ENCODE measurements around the gene HRCT1. TPM values are rescaled to one million over a fixed set of nuclear protein-coding genes. Genes with fewer than 3 reads are reported as not detected.

Gene HRCT1
- total and polyA plus RNA-seq, 2 of the 4 experiments (the other 2 are of a cell fraction): 1.1 to 3.9 TPM

GRCh38 chr9:35923927-35924763 is 18.1 kb downstream of the HRCT1 start:
- dilution Hi-C loops (cut with HindIII; ENCODE audit: low sequenced_read_pairs, unreplicated experiment): no loop called here
- CTCF ChIA-PET: interaction anchor here (0.6 to 1.3 kb wide), 5 partner anchors 18 to 1321 kb away, joined by 3 to 5 read pairs (median 3); no protein-coding TSS in a partner anchor
- no peak; the same call in 1 of the 2 replicates for TF ChIP-seq MAZ (IDR thresholded peaks at IDR 0.05; ENCODE audit: borderline replicate concordance, low read depth, low read length)
- TF ChIP-seq CHD1 (IDR thresholded peaks at IDR 0.05; ENCODE audit: low read depth, low read length): no peak
- no peak for TF ChIP-seq CEBPB (IDR thresholded peaks at IDR 0.05; ENCODE audit: low read depth, low read length)
- TF ChIP-seq SMC3 (IDR thresholded peaks at IDR 0.05; ENCODE audit: low read depth, low read length): peak; percentile 21; the same call in 1 of the 2 replicates
- TF ChIP-seq BHLHE40 (IDR thresholded peaks at IDR 0.05; ENCODE audit: low read depth, low read length): peak; percentile 70
- TF ChIP-seq ELK1 (IDR thresholded peaks at IDR 0.05; ENCODE audit: borderline replicate concordance, low read depth, low read length): no peak
- TF ChIP-seq NFE2L2 (IDR thresholded peaks at IDR 0.05; ENCODE audit: low read depth, low read length): peak; percentile 95
- no peak for TF ChIP-seq RCOR1 (IDR thresholded peaks at IDR 0.05; ENCODE audit: insufficient replicate concordance, low read length)
- no peak; the same call in none of the 2 replicates for TF ChIP-seq RAD21 (IDR thresholded peaks at IDR 0.05; ENCODE audit: low read length)
- TF ChIP-seq CTCF (conservative IDR thresholded peaks at IDR 0.05; ENCODE audit: low read depth, low read length): no peak
- TF ChIP-seq FOS (IDR thresholded peaks at IDR 0.05; ENCODE audit: low read depth, low read length): peak; percentile 85
- peak; percentile 89 for TF ChIP-seq MAFK (IDR thresholded peaks at IDR 0.05; ENCODE audit: low read depth, low read length)
- TF ChIP-seq USF2 (IDR thresholded peaks at IDR 0.05; ENCODE audit: low read depth, low read length): no peak

More at GRCh38 chr9:35923927-35924763, 18.1 kb downstream of the HRCT1 start:
- Histone ChIP-seq H3K4ac (ENCODE audit: low read depth, low read length) (peak overlapping the region; percentile 97), H3K36me3 (ENCODE audit: control insufficient read depth, insufficient read depth, low read length) (no peaks in the 10 kb centered on the region), H3K27ac (ENCODE audit: insufficient read depth, low read length) (peak overlapping the region; percentile 81), H3K9ac (ENCODE audit: low read depth, low read length) (peak overlapping the region; percentile 36), H3K4me2 (ENCODE audit: low read depth, low read length) (peak overlapping the region; percentile 75), H3K18ac (ENCODE audit: low read depth, low read length) (peak overlapping the region; percentile 89), H4K20me1 (ENCODE audit: insufficient read depth, low read length) (no peaks in the 10 kb centered on the region), H3K4me3 (ENCODE audit: insufficient read depth, low read depth, low read length) (peak overlapping the region; percentile 26; the same call in 1 of the 2 replicates), H4K91ac (ENCODE audit: insufficient read depth, low read depth, low read length) (peak overlapping the region; percentile 99), H3K4me1 (ENCODE audit: control insufficient read depth, insufficient read depth, low read length) (peaks cover 13% of the 10 kb centered on the region), H2AK5ac (ENCODE audit: low read depth, low read length) (peak overlapping the region; percentile 94), H3K56ac (ENCODE audit: extremely low read depth, insufficient read depth, low read length) (peak overlapping the region; percentile 93), H2BK20ac (ENCODE audit: low read depth, low read length) (peak overlapping the region; percentile 95), H4K8ac (ENCODE audit: low read depth in 2 of 2, low read length in 2 of 2) (peak overlapping the region; percentile 88 to 91), H2BK15ac (ENCODE audit: low read depth, low read length) (peak overlapping the region; percentile 91; the same call in 2 of the 3 replicates), H3K27me3 (ENCODE audit: control insufficient read depth, insufficient read depth, low read length) (no peaks in the 10 kb centered on the region), H3K79me1 (ENCODE audit: low read depth in 1 of 2, low read length in 2 of 2) (no peaks in the 10 kb centered on the region), H3K9me1 (ENCODE audit: insufficient read depth, low read length) (peaks cover 12% of the 10 kb centered on the region), H2BK120ac (ENCODE audit: low read depth, low read length) (peak overlapping the region; percentile 97), H2BK5ac (ENCODE audit: low read depth, low read length, poor library complexity, severe bottlenecking) (peak overlapping the region; percentile 98), H2AK9ac (replicated peaks; ENCODE audit: low read depth, low read length, poor library complexity) (peak overlapping the region; percentile 62), H4K5ac (ENCODE audit: low read depth, low read length) (peak overlapping the region; percentile 90), H3K23ac (ENCODE audit: low read depth, low read length) (peak overlapping the region; percentile 82; the same call in 1 of the 2 replicates), H3K14ac (replicated peaks; ENCODE audit: low read depth, low read length) (peak overlapping the region; percentile 90), H2AFZ (replicated peaks; ENCODE audit: low read length, poor library complexity) (no peak overlapping the region), H3K9me3 (ENCODE audit: control insufficient read depth, insufficient read depth, low read length) (no peaks in the 10 kb centered on the region)
- no TSS peak for BruUV-seq (replicated peaks)
- in situ Hi-C loops (cut with MboI; ENCODE audit: low sequenced_read_pairs): no loop called here
- ATAC-seq (ENCODE audit: low read depth): peak; percentile 93
- WGBS, 2 experiments (ENCODE audit: extremely low coverage in 2 of 2, insufficient read length in 1 of 2): 33% methylated on average over 5 of the region's 9 CpGs; no CpG with 5 or more reads in 1 of the 2 experiments
- peak; percentile 96 for DNase-seq
- POLR2A ChIA-PET (ENCODE audit: unreplicated experiment): interaction anchor here (1.7 kb wide), 1 partner anchor 17 kb away, joined by 8 read pairs; no protein-coding TSS in a partner anchor
- intact Hi-C loops (cut with micrococcal nuclease): no loop called here

All from IMR-90 (cell line).